SK-N-MC (cell line): ENCODE data around the gene LEO1.

Experiments used
- DNase-seq: peaks from one replicate; pipeline ENCODE4 v3.0.0-alpha.2; 2011; ENCODE audit warnings: low read depth, low spot score
- H3K27ac ChIP-seq: fragments of 200-600 bp; sonication (generic); 2 replicates; pipeline ENCODE4 v1.5.1; 2016; ENCODE audit warnings: mixed run types
- H3K36me3 ChIP-seq: fragments of 200-600 bp; sonication (generic); 2 replicates; pipeline ENCODE4 v1.6.1; 2017; ENCODE audit warnings: antibody characterized with exemption, low read length, mixed read lengths; ENCODE audit not compliant: insufficient read depth
- H3K4me3 ChIP-seq: fragments of 200-600 bp; sonication (generic); 2 replicates; pipeline ENCODE4 v1.5.1; 2016
- H3K9ac ChIP-seq: fragments of 200-600 bp; sonication (generic); 2 replicates; pipeline ENCODE4 v1.8.0; 2017; ENCODE audit warnings: mixed run types, mixed read lengths; ENCODE audit not compliant: insufficient read length
- H3K9me3 ChIP-seq: fragments of 200-600 bp; sonication (generic); 2 replicates; pipeline ENCODE4 v1.6.1; 2017; ENCODE audit warnings: low read depth, mild to moderate bottlenecking, antibody characterized with exemption, low read length, moderate library complexity, mixed read lengths
- EZH2 ChIP-seq: fragments of 200-600 bp; sonication (generic); IDR thresholded peaks from one replicate; pipeline ENCODE4 v1.6.1; 2017; ENCODE audit warnings: antibody characterized with exemption
- FOXP2 ChIP-seq: optimal IDR thresholded peaks from 2 replicates; pipeline ENCODE3; 2011; ENCODE audit warnings: mild to moderate bottlenecking, moderate library complexity; ENCODE audit not compliant: insufficient read depth; ENCODE audit errors: extremely low read length, control extremely low read depth
- POLR2AphosphoS5 ChIP-seq: IDR thresholded peaks from 2 replicates; pipeline ENCODE4 v1.6.1; 2012; ENCODE audit warnings: mild to moderate bottlenecking, low read depth, low read length, borderline replicate concordance

The LEO1 gene

GRCh38 chr15:51982770-51983103, 11.2 kb upstream of the LEO1 start:
- TF ChIP-seq EZH2 (no peak), POLR2AphosphoS5 (no peak), FOXP2 (no peak)
- Histone ChIP-seq H3K27ac (peak overlapping the region; percentile 93), H3K9ac (peak overlapping the region; percentile 66)

GRCh38 chr15:51982013-51982769, 10.6 kb upstream of the LEO1 start:
- peak overlapping the region; percentile 93 for H3K27ac ChIP-seq
- H3K36me3 ChIP-seq: no peaks in the 10 kb centered on the region
- H3K9ac ChIP-seq: peak overlapping the region; percentile 84
- no peaks in the 10 kb centered on the region for H3K9me3 ChIP-seq
- TF ChIP-seq POLR2AphosphoS5 (no peak), FOXP2 (no peak), EZH2 (no peak)
- H3K4me3 ChIP-seq: peak overlapping the region; percentile 73
- DNase-seq: peak; percentile 85

More at GRCh38 chr15:51982770-51983103, 11.2 kb upstream of the LEO1 start:
- H3K4me3 ChIP-seq: 0 out of 2 replicates have a peak overlapping the region, but pooled peaks have one; percentile 73
- H3K9me3 ChIP-seq: no peaks in the 10 kb centered on the region
- DNase-seq: no peak
- H3K36me3 ChIP-seq: no peaks in the 10 kb centered on the region

GRCh38 chr15:51973775-51974174, 2.2 kb upstream of the LEO1 start:
- no peak for DNase-seq
- H3K9ac ChIP-seq: no peak overlapping the region
- H3K36me3 ChIP-seq: no peaks in the 10 kb centered on the region
- H3K4me3 ChIP-seq: no peak overlapping the region
- TF ChIP-seq POLR2AphosphoS5 (no peak), FOXP2 (no peak), EZH2 (no peak)
- no peak overlapping the region for H3K27ac ChIP-seq
- H3K9me3 ChIP-seq: no peaks in the 10 kb centered on the region

- H3K4me3 ChIP-seq: no peak overlapping the region
- no peak for TF ChIP-seq FOXP2
- no peak for TF ChIP-seq EZH2
- no peak for TF ChIP-seq POLR2AphosphoS5
- no peak overlapping the region for H3K27ac ChIP-seq
- no peaks in the 10 kb centered on the region for H3K9me3 ChIP-seq
- no peak overlapping the region for H3K9ac ChIP-seq
- H3K36me3 ChIP-seq: no peaks in the 10 kb centered on the region
- no peak for DNase-seq
Measured at GRCh38 chr15:51973220-51973619, 1.6 kb upstream of the LEO1 start.

GRCh38 chr15:51971032-51971374, 575 bp downstream of the LEO1 start:
- peaks cover 13% of the 10 kb centered on the region for H3K36me3 ChIP-seq
- peak overlapping the region; percentile 91; the same call in 1 of the 2 replicates for H3K27ac ChIP-seq
- no peak for TF ChIP-seq FOXP2
- H3K9me3 ChIP-seq: no peaks in the 10 kb centered on the region
- H3K9ac ChIP-seq: peak overlapping the region; percentile 91
- peak overlapping the region; percentile 87 for H3K4me3 ChIP-seq
- no peak for DNase-seq

GRCh38 chr15:51970132-51970817, 1.3 kb downstream of the LEO1 start:
- no peaks in the 10 kb centered on the region for H3K9me3 ChIP-seq
- H3K4me3 ChIP-seq: peak overlapping the region; percentile 87
- TF ChIP-seq POLR2AphosphoS5 (no peak), FOXP2 (no peak), EZH2 (no peak)
- peak overlapping the region; percentile 91 for H3K9ac ChIP-seq
- DNase-seq: no peak
- peaks cover 20% of the 10 kb centered on the region for H3K36me3 ChIP-seq
- H3K27ac ChIP-seq: peak overlapping the region; percentile 26; the same call in 1 of the 2 replicates

DNA sequence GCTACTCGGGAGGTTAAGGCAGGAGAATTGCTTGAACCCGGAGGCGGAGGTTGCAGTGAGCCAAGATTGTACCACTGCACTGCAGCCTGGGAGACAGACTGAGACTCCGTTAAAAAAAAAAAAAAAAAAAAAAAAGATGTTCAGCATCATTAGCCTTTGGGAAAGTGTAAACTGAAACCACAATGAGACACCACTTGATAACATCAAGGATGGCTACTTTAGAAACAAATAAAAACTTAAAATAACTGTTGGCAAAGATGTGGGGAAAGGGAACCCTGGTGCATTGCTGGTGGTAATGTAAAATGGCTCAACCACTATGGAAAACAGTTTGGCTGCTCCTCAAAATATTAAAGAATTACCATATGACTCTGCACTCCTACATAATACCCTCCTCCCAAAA, 1.9 kb downstream of the LEO1 start:
- Histone ChIP-seq H3K36me3 (peaks cover 26% of the 10 kb centered on the region), H3K9me3 (no peaks in the 10 kb centered on the region), H3K27ac (peak overlapping the region; percentile 26; the same call in 1 of the 2 replicates), H3K4me3 (peak overlapping the region; percentile 87), H3K9ac (no peak overlapping the region)
- TF ChIP-seq POLR2AphosphoS5 (no peak), FOXP2 (no peak), EZH2 (no peak)
- DNase-seq: no peak

- DNase-seq: no peak
- no peak for TF ChIP-seq EZH2
- TF ChIP-seq POLR2AphosphoS5: no peak
- H3K27ac ChIP-seq: no peak overlapping the region
- no peaks in the 10 kb centered on the region for H3K9me3 ChIP-seq
- no peak overlapping the region for H3K4me3 ChIP-seq
- H3K36me3 ChIP-seq: peaks cover 31% of the 10 kb centered on the region
- no peak overlapping the region for H3K9ac ChIP-seq
Measured at GRCh38 chr15:51967583-51967982, 4.0 kb downstream of the LEO1 start.

DNA sequence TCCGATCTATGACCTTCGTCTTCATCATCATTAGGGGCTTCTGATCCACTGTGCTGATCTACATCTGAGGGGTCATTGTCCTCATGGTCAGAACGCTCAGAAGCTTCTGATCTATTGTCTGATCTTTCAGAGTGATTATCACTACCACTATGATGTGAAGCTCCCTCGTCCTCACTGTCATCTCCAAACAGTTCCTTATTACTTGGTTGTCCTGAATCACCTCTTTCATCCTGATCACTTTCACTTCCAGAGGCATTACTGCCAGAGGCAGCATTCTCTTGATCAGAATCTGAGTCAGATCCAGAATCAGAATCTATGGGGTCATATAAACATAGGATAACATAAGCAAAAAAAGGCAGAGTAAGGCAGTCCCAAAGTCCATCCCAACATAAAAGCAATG, 5.4 kb downstream of the LEO1 start:
- TF ChIP-seq FOXP2 (no peak), POLR2AphosphoS5 (no peak), EZH2 (no peak)
- Histone ChIP-seq H3K36me3 (peaks cover 43% of the 10 kb centered on the region), H3K4me3 (no peak overlapping the region), H3K27ac (no peak overlapping the region), H3K9ac (no peak overlapping the region), H3K9me3 (no peaks in the 10 kb centered on the region)
- DNase-seq: no peak
